ENCODE results near the gene ZNF30.
"Not testable (repeated sequence)": the region's sequence is repeated elsewhere in the genome, so short reads cannot be mapped to it uniquely, and the experiment has no call there.

ZNF30 gene

GRCh38 chr19:34985249-34986022 lies 58.7 kb downstream of the ZNF30 start:
- peak; percentile 21 for DNase-seq

- no peak for DNase-seq
Observed at GRCh38 chr19:34988119-34988518, 61.4 kb downstream of the ZNF30 start.

- no peak for DNase-seq
Observed at GRCh38 chr19:34989298-34989697, 62.6 kb downstream of the ZNF30 start.

- DNase-seq: no peak
Observed at GRCh38 chr19:34990578-34991192, 64.0 kb downstream of the ZNF30 start.

- DNase-seq: no peak
Observed at GRCh38 chr19:34991542-34992333, 65.0 kb downstream of the ZNF30 start.

GRCh38 chr19:34992582-34992981 lies 65.9 kb downstream of the ZNF30 start:
- not testable (repeated sequence) for DNase-seq

- no peak for DNase-seq
Observed at GRCh38 chr19:34994286-34994642, 67.6 kb downstream of the ZNF30 start.
